Parathyroid adenoma (tissue), 2 donors: ENCODE results near the gene SND1.

Experiments
- H2AFZ ChIP-seq: fragments of 300-600 bp; sonication (generic); one replicate; pipeline ENCODE4 v1.7.0; 2017; ENCODE audit warnings: antibody characterized with exemption, mild to moderate bottlenecking
- H3K27ac ChIP-seq: fragments of 300-600 bp; sonication (generic); one replicate; pipeline ENCODE4 v1.7.0; 2017
- H3K27me3 ChIP-seq: fragments of 300-600 bp; sonication (generic); one replicate; pipeline ENCODE4 v1.7.0; 2017; ENCODE audit warnings: low read length; ENCODE audit not compliant: control insufficient read depth, insufficient read depth
- H3K36me3 ChIP-seq: fragments of 300-600 bp; sonication (generic); one replicate; pipeline ENCODE4 v1.7.0; 2017; ENCODE audit warnings: low read length; ENCODE audit not compliant: control insufficient read depth, insufficient read depth
- H3K4me1 ChIP-seq: fragments of 300-600 bp; sonication (generic); one replicate; pipeline ENCODE4 v1.7.0; 2017; ENCODE audit warnings: control low read depth
- H3K4me2 ChIP-seq: fragments of 300-600 bp; sonication (generic); one replicate; pipeline ENCODE4 v1.7.0; 2017; ENCODE audit warnings: low read length
- H3K4me3 ChIP-seq: fragments of 300-600 bp; sonication (generic); one replicate; pipeline ENCODE4 v1.7.0; 2017; ENCODE audit warnings: low read depth, low read length
- H3K79me2 ChIP-seq: fragments of 300-600 bp; sonication (generic); one replicate; pipeline ENCODE4 v1.7.0; 2017; ENCODE audit warnings: control low read depth
- H3K9ac ChIP-seq: fragments of 300-600 bp; sonication (generic); one replicate; pipeline ENCODE4 v1.7.0; 2017; ENCODE audit warnings: mild to moderate bottlenecking
- H3K9me3 ChIP-seq: fragments of 300-600 bp; sonication (generic); one replicate; pipeline ENCODE4 v1.7.0; 2017; ENCODE audit warnings: low read length; ENCODE audit not compliant: control insufficient read depth
- CTCF ChIP-seq: fragments of 300-600 bp; sonication (generic); IDR thresholded peaks from one replicate; pipeline ENCODE4 v1.7.0; 2017; ENCODE audit warnings: antibody characterized with exemption, mild to moderate bottlenecking
- donor health status: primary hyperparathyroidism.

SND1 gene

GRCh38 chr7:127651556-127652332, at the start of gene SND1:
SND1 (plus strand) TSS chr7:127652194; CDS start chr7:127652374, 180 bp downstream.
- Histone ChIP-seq H3K4me3 (peak within 1 kb of the TSS; percentile 86), H3K9me3 (no peaks in the 10 kb centered on the region), H3K79me2 (peaks cover 30% of the 10 kb centered on the region), H3K4me2 (peak within 1 kb of the TSS; percentile 90), H2AFZ (peak within 1 kb of the TSS; percentile 100), H3K9ac (peak within 1 kb of the TSS; percentile 31), H3K27me3 (no peaks in the 10 kb centered on the region), H3K4me1 (peaks cover 9% of the 10 kb centered on the region), H3K27ac (peak within 1 kb of the TSS; percentile 92), H3K36me3 (no peaks in the 10 kb centered on the region)
- TF ChIP-seq CTCF, result no peak

GRCh38 chr7:127608446-127608845, 43.5 kb upstream of the SND1 start:
- H3K79me2 ChIP-seq, result no peaks in the 10 kb centered on the region
- H3K4me2 ChIP-seq, result no peak overlapping the region
- H3K27me3 ChIP-seq, result no peaks in the 10 kb centered on the region
- no peak overlapping the region for H2AFZ ChIP-seq
- H3K9me3 ChIP-seq, result no peaks in the 10 kb centered on the region
- H3K4me1 ChIP-seq, result no peaks in the 10 kb centered on the region
- no peak overlapping the region for H3K27ac ChIP-seq
- H3K36me3 ChIP-seq, result no peaks in the 10 kb centered on the region
- no peak overlapping the region for H3K9ac ChIP-seq
- no peak for TF ChIP-seq CTCF
- no peak overlapping the region for H3K4me3 ChIP-seq

GRCh38 chr7:127609297-127609696, 42.7 kb upstream of the SND1 start:
- H3K79me2 ChIP-seq, result no peaks in the 10 kb centered on the region
- no peak overlapping the region for H3K27ac ChIP-seq
- H3K36me3 ChIP-seq, result no peaks in the 10 kb centered on the region
- H2AFZ ChIP-seq, result no peak overlapping the region
- H3K4me3 ChIP-seq, result no peak overlapping the region
- no peaks in the 10 kb centered on the region for H3K27me3 ChIP-seq
- H3K9ac ChIP-seq, result no peak overlapping the region
- TF ChIP-seq CTCF, result no peak
- H3K9me3 ChIP-seq, result no peaks in the 10 kb centered on the region
- no peak overlapping the region for H3K4me2 ChIP-seq
- no peaks in the 10 kb centered on the region for H3K4me1 ChIP-seq

- Histone ChIP-seq H3K79me2 (no peaks in the 10 kb centered on the region), H3K9ac (no peak overlapping the region), H3K36me3 (no peaks in the 10 kb centered on the region), H3K27me3 (no peaks in the 10 kb centered on the region), H3K27ac (no peak overlapping the region), H3K4me2 (no peak overlapping the region), H2AFZ (no peak overlapping the region), H3K4me3 (no peak overlapping the region), H3K9me3 (no peaks in the 10 kb centered on the region), H3K4me1 (no peaks in the 10 kb centered on the region)
- TF ChIP-seq CTCF, result no peak
Observed at GRCh38 chr7:127612263-127612662, 39.7 kb upstream of the SND1 start.

- Histone ChIP-seq H2AFZ (no peak overlapping the region), H3K4me1 (no peaks in the 10 kb centered on the region), H3K27ac (no peak overlapping the region), H3K36me3 (no peaks in the 10 kb centered on the region), H3K79me2 (no peaks in the 10 kb centered on the region), H3K27me3 (no peaks in the 10 kb centered on the region), H3K4me3 (no peak overlapping the region), H3K9ac (no peak overlapping the region), H3K9me3 (no peaks in the 10 kb centered on the region), H3K4me2 (no peak overlapping the region)
- TF ChIP-seq CTCF, result no peak
Observed at GRCh38 chr7:127616724-127617123, 35.3 kb upstream of the SND1 start.
